Spleen (tissue), 7 donors: ENCODE measurements around the gene TMBIM4.

Source experiments
- CTCF ChIP-seq, 11 experiments: fragments of 200-600 bp in 7 of 11; fragments of 450-650 bp in 4 of 11; sonication (generic) in 4 of 11; IDR thresholded peaks in 8 of 11; conservative IDR thresholded peaks in 3 of 11; 1 replicate in 7 of 11; 2 replicates in 4 of 11; pipeline versions ENCODE4 v1.4.0 to v1.8.0; 2016 to 2021; ENCODE audit warnings: antibody characterized with exemption in 11 of 11, inconsistent platforms in 4 of 11, mild to moderate bottlenecking in 1 of 11
- POLR2A ChIP-seq, 3 donors: fragments of 450-650 bp; IDR thresholded peaks; one replicate each; pipeline ENCODE4 v1.5.1; 2017; ENCODE audit warnings: antibody characterized with exemption in 3 of 3, mild to moderate bottlenecking in 1 of 3
- POLR2AphosphoS5 ChIP-seq, 3 donors: sonication (generic); formaldehyde crosslinking; IDR thresholded peaks; one replicate each; pipeline ENCODE4 v1.5.1; 2017; ENCODE audit warnings: antibody characterized with exemption in 3 of 3
- donor health status: DM: no; HTN: no; CAD: no; lungs with moderate emphysema.
- donor health status: DM: no; HTN: no; CAD: no.
- donor health status: DM: no; HTN: no; CAD: no.

GRCh38 chr12:66131067-66131688 lies 38.6 kb downstream of the TMBIM4 start:
- no peak for TF ChIP-seq CTCF (IDR thresholded peaks at IDR 0.05 in 8 of 11, conservative IDR thresholded peaks at IDR 0.05 in 3 of 11)
- no peak for TF ChIP-seq POLR2A (IDR thresholded peaks at IDR 0.05)
- TF ChIP-seq POLR2AphosphoS5 (IDR thresholded peaks at IDR 0.05) = no peak
